Activated T-helper 2 cell treated with anti-CD3 and anti-CD28 coated beads, Interferon-gamma antibody, Interleukin-2, Interleukin-4, amounts not matched to agents 10 μg/mL and 5 μg/mL and 100 μg/mL, durations not matched to agents 14 hours and 24 hours and 36 hours (primary cell): Measurements from ENCODE around the gene GRK6. TPM values are rescaled to one million over a fixed set of nuclear protein-coding genes. Genes with fewer than 3 reads are reported as not detected.

ENCODE experiments used
- DNase-seq: peaks from one replicate; pipeline ENCODE4 v3.0.0; 2021; ENCODE audit warnings: low spot score
- H3K27ac Mint-ChIP-seq: one replicate; pipeline ENCODE4 v1.8.0; 2021; ENCODE audit warnings: mixed read lengths
- H3K27me3 Mint-ChIP-seq: one replicate; pipeline ENCODE4 v1.8.0; 2021; ENCODE audit warnings: low read depth, mixed read lengths
- H3K36me3 Mint-ChIP-seq: one replicate; pipeline ENCODE4 v1.8.0; 2021; ENCODE audit warnings: low read depth, mixed read lengths
- H3K4me1 Mint-ChIP-seq: one replicate; pipeline ENCODE4 v1.8.0; 2021; ENCODE audit warnings: low read depth, mixed read lengths
- H3K4me3 Mint-ChIP-seq: one replicate; pipeline ENCODE4 v1.8.0; 2021; ENCODE audit warnings: low read depth, mild to moderate bottlenecking, moderate library complexity, mixed read lengths
- H3K9me3 Mint-ChIP-seq: one replicate; pipeline ENCODE4 v1.8.0; 2021; ENCODE audit warnings: mixed read lengths
- intact Hi-C: fragments of 100-400 bp; cut with micrococcal nuclease; formaldehyde crosslinking; loops from one replicate; pipeline ENCODE4 v1.15.1; 2023
- total RNA-seq: library from RNA; stranded (reverse); gene quantifications from 2 replicates; pipeline ENCODE4 v1.2.3, GENCODE V29; 2022

GRK6 gene
- total RNA-seq = 131 and 134 TPM in 2 replicates

DNA sequence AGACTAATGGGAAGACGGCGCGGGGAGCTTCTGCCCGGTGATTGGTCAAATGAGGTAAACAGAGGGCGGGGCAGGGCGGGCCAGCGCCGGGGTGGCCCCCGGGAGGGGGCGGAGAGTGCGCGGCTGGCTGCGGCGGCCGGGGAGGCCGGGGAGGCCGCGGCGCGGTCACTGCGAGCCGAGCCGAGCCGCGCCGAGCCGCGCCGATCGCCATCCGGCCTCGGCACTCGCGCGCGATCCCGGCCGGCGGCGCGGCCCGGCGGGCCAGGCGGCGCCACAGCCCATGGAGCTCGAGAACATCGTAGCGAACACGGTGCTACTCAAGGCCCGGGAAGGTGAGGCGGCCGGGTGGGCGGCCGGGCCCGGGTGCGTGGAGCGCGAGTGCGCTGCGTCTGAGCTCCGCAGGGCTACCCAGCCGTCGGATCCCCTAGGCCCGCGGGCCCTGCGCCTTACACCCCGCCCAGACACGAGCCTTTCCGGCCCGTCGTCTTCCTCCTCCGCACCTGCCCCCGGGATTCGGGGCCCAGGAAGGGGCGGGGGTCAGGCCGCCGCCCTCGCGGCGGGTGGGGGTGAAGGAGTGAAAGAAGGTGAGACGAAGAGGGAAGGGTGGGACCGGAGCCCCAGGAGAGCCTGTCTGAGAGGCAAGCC is at the start of gene GRK6:
TSS of gene GRK6 (plus strand) at position 111 of the 645 bp plus-strand sequence. CDS start at position 281, 170 bp downstream.
- intact Hi-C loops = loop anchor here (1.0 to 5.0 kb wide), 7 partner anchors 22 to 890 kb away; partner anchors contain the start of genes PDLIM7 and RNF44
- Mint-ChIP-seq H3K36me3 (peaks cover 41% of the 10 kb centered on the region), H3K9me3 (no peaks in the 10 kb centered on the region), H3K4me3 (peak within 1 kb of the TSS; percentile 91), H3K27me3 (no peaks in the 10 kb centered on the region), H3K4me1 (peaks cover 53% of the 10 kb centered on the region), H3K27ac (peak within 1 kb of the TSS; percentile 95)
- peak; percentile 74 for DNase-seq

- DNase-seq = no peak
- Mint-ChIP-seq H3K4me3 (no peak overlapping the region), H3K36me3 (peaks cover 3% of the 10 kb centered on the region), H3K27ac (no peak overlapping the region), H3K4me1 (peaks cover 19% of the 10 kb centered on the region), H3K9me3 (no peaks in the 10 kb centered on the region), H3K27me3 (peaks cover 6% of the 10 kb centered on the region)
- intact Hi-C loops = no loop called here
These were observed 48.4 kb upstream of the GRK6 start for GRCh38 chr5:177377851-177378776.

DNA sequence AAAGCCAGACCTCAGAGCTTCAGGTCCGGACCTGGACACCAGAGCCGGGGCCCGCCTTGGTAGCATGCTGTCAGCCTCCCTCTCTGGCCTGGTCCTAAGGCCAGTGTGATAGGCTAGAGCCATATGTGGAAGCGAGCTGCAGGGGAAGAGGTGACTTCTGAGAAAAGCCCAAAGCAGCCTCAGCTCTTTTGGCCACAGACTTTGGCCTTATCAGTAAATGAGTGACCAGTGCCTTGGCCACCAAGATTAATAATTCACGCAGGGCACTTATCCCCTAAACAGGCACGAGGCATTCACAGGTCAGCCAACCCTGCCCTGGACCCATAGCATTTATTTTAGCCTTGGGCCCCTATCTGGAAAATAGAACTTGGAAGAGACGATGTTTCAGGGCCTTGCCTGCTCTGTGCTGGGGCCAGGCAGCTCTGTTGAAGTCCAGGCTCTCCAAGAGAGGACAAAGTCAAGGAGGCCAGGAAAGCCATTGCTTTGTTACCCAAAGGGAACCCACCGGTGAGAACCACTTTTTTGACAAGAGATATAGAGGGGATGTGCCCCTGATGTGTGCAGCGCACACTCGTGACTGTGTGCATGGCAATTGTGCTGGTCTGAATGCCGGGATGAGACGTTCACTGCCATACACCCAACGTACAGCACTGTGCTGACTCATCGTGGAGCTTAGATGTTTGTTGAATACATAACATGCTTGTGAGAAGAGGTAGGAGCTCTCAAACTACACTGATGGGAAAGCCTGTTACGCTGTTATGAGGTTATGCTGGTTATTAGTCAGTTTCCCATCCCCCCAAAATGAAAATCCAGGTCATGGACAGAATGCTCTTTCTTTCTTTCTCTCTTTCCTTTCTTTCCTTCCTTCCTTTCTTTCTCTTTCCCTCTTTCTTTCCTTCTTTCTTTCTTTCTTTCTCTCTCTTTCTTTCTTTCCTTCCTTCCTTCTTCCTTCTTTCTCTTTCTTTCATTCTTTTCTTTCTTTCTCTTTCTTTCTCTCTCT is 47.3 kb upstream of the GRK6 start:
- H3K36me3 Mint-ChIP-seq = no peaks in the 10 kb centered on the region
- no peaks in the 10 kb centered on the region for H3K9me3 Mint-ChIP-seq
- peaks cover 8% of the 10 kb centered on the region for H3K27me3 Mint-ChIP-seq
- no peak for DNase-seq
- H3K27ac Mint-ChIP-seq = no peak overlapping the region
- H3K4me1 Mint-ChIP-seq = peaks cover 15% of the 10 kb centered on the region
- H3K4me3 Mint-ChIP-seq = no peak overlapping the region
- intact Hi-C loops = no loop called here

- Mint-ChIP-seq H3K9me3 (no peaks in the 10 kb centered on the region), H3K27me3 (peaks cover 8% of the 10 kb centered on the region), H3K4me3 (no peak overlapping the region), H3K36me3 (no peaks in the 10 kb centered on the region), H3K4me1 (peaks cover 15% of the 10 kb centered on the region), H3K27ac (no peak overlapping the region)
- intact Hi-C loops = no loop called here
- DNase-seq = no peak
These were observed 45.7 kb upstream of the GRK6 start for GRCh38 chr5:177380805-177381126.

DNA sequence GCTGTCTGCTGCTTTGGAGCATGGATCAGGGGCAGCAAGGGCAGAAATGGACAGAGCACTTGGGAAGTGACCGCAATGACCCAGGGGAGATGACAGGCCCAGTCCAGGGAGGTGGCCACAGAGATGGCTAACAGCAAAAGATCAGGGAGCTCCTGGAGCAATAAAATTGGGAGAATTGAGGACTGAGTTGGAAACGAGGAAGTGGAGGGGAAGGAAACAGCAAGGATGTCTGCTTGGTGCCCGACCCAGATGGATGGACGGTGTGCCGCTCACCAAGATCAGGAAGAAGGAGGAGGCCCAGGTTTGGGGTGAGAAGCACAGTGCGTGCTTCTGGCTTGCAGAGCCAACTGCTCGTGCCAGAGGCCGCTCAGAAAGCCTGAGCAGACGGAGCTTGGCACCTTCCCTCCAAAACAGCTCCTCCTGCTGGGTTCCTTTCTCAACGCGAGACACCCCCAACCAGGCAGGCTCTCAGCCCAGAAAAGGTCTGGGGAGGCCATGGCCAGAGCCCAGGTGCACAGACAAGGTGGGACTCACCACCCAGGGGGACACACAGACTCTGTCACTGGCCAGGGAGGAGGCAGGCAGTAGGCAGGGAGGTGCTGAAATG is 44.0 kb upstream of the GRK6 start:
- Mint-ChIP-seq H3K9me3 (no peaks in the 10 kb centered on the region), H3K27ac (no peak overlapping the region), H3K27me3 (peaks cover 8% of the 10 kb centered on the region), H3K4me3 (no peak overlapping the region), H3K36me3 (no peaks in the 10 kb centered on the region), H3K4me1 (peaks cover 15% of the 10 kb centered on the region)
- no peak for DNase-seq
- intact Hi-C loops = no loop called here

DNA sequence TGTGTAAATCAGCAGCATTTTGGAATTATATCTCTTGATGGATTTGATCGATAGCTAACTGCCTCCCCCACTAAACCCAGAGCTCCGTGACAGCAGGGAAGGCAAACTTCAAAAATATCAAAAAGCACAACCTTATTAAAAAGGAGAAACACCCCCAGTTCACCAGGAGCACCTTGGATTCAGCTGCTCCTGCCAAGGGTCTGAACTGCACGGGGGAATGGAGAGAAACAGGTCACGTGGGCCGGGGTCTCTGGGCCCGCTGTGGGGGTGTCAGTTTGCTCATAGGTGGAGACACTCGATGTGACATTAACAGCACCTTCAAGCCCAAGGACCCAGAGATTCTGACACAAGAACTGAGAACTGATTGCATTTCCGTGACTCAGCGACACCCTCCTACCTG is 43.3 kb upstream of the GRK6 start:
- H3K4me3 Mint-ChIP-seq = no peak overlapping the region
- DNase-seq = no peak
- no peaks in the 10 kb centered on the region for H3K36me3 Mint-ChIP-seq
- intact Hi-C loops = no loop called here
- H3K27ac Mint-ChIP-seq = no peak overlapping the region
- peaks cover 15% of the 10 kb centered on the region for H3K4me1 Mint-ChIP-seq
- H3K27me3 Mint-ChIP-seq = peaks cover 8% of the 10 kb centered on the region
- no peaks in the 10 kb centered on the region for H3K9me3 Mint-ChIP-seq

DNA sequence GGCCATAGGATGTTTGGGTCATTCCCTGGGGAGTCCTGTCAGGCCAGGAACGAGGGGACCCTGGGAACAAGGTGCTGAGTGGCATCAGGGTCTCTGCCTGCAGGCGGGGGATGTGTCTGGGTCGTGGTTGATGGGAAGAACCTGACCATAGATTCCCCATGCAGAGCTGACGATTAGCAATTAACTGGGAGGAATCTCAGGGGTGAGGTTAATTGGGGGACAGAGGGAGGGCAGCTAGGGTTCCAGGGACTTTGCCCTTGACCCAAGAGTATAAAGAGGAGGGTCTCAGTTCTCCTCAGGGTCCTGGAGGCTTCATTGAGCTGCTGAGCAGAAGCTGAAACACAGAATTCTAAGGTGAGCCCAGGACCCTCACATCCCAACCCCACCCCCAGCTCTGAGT is 42.3 kb upstream of the GRK6 start, which contains the start of gene SLC34A1:
TSS of gene SLC34A1 (plus strand) at position 301 of the 400 bp plus-strand sequence. CDS start 1,308 bp downstream, outside the sequence.
- Mint-ChIP-seq H3K4me3 (no peak within 1 kb of the TSS), H3K27me3 (peaks cover 12% of the 10 kb centered on the region), H3K36me3 (no peaks in the 10 kb centered on the region), H3K9me3 (no peaks in the 10 kb centered on the region), H3K4me1 (peaks cover 22% of the 10 kb centered on the region), H3K27ac (no peak within 1 kb of the TSS)
- no peak for DNase-seq
- intact Hi-C loops = no loop called here

DNA sequence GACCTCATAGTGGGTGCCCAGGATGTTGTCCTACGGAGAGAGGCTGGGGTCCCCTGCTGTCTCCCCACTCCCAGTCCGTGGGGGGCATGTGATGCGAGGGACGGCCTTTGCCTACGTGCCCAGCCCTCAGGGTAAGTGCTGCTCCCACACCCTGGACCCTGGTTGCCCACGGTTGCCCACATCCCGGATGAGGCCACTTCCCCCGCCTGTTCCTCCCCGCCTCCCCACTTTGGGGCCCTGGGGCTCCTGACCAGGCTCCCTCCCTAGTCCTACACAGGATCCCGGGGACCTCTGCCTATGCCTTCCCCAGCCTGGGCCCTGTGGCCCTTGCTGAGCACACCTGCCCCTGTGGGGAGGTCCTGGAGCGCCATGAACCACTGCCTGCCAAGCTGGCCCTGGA is 40.8 kb upstream of the GRK6 start:
- Mint-ChIP-seq H3K27ac (no peak overlapping the region), H3K36me3 (no peaks in the 10 kb centered on the region), H3K4me1 (peaks cover 29% of the 10 kb centered on the region), H3K9me3 (no peaks in the 10 kb centered on the region), H3K4me3 (no peak overlapping the region), H3K27me3 (peaks cover 14% of the 10 kb centered on the region)
- intact Hi-C loops = no loop called here
- DNase-seq = no peak

- peaks cover 11% of the 10 kb centered on the region for H3K27me3 Mint-ChIP-seq
- no peak overlapping the region for H3K27ac Mint-ChIP-seq
- no peaks in the 10 kb centered on the region for H3K36me3 Mint-ChIP-seq
- no peak for DNase-seq
- intact Hi-C loops = no loop called here
- peaks cover 30% of the 10 kb centered on the region for H3K4me1 Mint-ChIP-seq
- H3K4me3 Mint-ChIP-seq = no peak overlapping the region
- H3K9me3 Mint-ChIP-seq = no peaks in the 10 kb centered on the region
These were observed 39.9 kb upstream of the GRK6 start for GRCh38 chr5:177386542-177386941.

- Mint-ChIP-seq H3K4me1 (peaks cover 28% of the 10 kb centered on the region), H3K4me3 (no peak overlapping the region), H3K36me3 (no peaks in the 10 kb centered on the region), H3K9me3 (no peaks in the 10 kb centered on the region), H3K27me3 (peaks cover 9% of the 10 kb centered on the region), H3K27ac (no peak overlapping the region)
- intact Hi-C loops = no loop called here
- DNase-seq = no peak
These were observed 39.1 kb upstream of the GRK6 start for GRCh38 chr5:177387405-177387804.

- no peak for DNase-seq
- intact Hi-C loops = no loop called here
- peaks cover 8% of the 10 kb centered on the region for H3K27me3 Mint-ChIP-seq
- H3K4me3 Mint-ChIP-seq = no peak overlapping the region
- H3K27ac Mint-ChIP-seq = peak overlapping the region; percentile 13
- H3K4me1 Mint-ChIP-seq = peaks cover 26% of the 10 kb centered on the region
- no peaks in the 10 kb centered on the region for H3K9me3 Mint-ChIP-seq
- H3K36me3 Mint-ChIP-seq = no peaks in the 10 kb centered on the region
These were observed 37.9 kb upstream of the GRK6 start for GRCh38 chr5:177388521-177389052.
